Measurements from ENCODE around the gene KIAA1755. TPM values are rescaled to one million over a fixed set of nuclear protein-coding genes. Genes with fewer than 3 reads are reported as not detected.

KIAA1755 gene
- total RNA-seq, 3 donors from 2014 or later (not counting 1 experiment from before 2014, with no cell fraction given), result not detected

DNA sequence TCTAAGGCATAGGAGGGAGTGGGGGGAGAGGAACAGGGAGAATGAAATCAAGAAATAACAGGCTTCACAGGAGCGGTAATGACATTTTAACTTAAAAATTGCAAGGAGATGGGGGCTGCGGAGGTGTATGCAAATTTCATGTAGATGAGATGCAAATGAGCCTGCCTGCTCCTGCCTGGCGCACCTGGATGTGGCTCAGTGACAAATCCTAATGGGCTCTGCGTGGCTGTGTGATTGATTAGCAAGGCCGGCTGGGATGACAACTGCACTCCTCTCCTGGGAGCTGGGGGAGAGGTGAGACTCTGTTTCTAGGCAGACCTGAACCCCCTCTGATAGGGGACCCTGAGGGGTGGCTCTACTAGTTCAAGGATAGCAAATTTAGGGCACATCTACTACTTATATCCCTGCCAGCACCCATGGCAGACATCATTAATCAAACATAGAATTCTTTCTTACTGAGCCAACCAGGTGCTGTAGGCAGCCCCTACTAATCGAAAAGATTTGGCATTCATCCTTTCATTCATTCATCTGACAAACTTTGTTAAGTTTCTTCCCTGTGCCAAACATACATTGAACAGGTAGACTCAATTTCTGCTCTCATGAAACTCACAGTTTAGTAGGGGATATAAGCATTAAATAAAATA, 57.1 kb downstream of the KIAA1755 start:
- H3K9me3 ChIP-seq (ENCODE audit: control insufficient read depth, insufficient read depth, low read length), result no peaks in the 10 kb centered on the region
- H3K27me3 ChIP-seq (ENCODE audit: control insufficient read depth, insufficient read depth, low read length), result no peaks in the 10 kb centered on the region
- no peak overlapping the region for H3K4me3 Mint-ChIP-seq
- H3K36me3 ChIP-seq (ENCODE audit: control insufficient read depth, insufficient read depth, low read length), result no peaks in the 10 kb centered on the region
- no peak overlapping the region for H3K27ac ChIP-seq (ENCODE audit: low read length)
- no peaks in the 10 kb centered on the region for H3K4me1 Mint-ChIP-seq
- 92% methylated on average over 5 of the region's 6 CpGs for WGBS (ENCODE audit: insufficient coverage)
- no peaks in the 10 kb centered on the region for H3K36me3 Mint-ChIP-seq
- H3K9me3 Mint-ChIP-seq, result no peaks in the 10 kb centered on the region
- H3K4me1 ChIP-seq (ENCODE audit: control insufficient read depth, insufficient read depth, low read length), result no peaks in the 10 kb centered on the region
- ATAC-seq (no peak), DNase-seq (no peak)
- intact Hi-C loops (cut with micrococcal nuclease), result no loop called here
- H3K27ac Mint-ChIP-seq, result no peak overlapping the region
- no peak for TF ChIP-seq CTCF (IDR thresholded peaks at IDR 0.05)
- H3K4me3 ChIP-seq (ENCODE audit: low read length), result no peak overlapping the region
- peaks cover 3 to 16% of the 10 kb centered on the region in 2 donors for H3K27me3 Mint-ChIP-seq (ENCODE audit: low read depth in 2 of 2)

- H3K4me3 Mint-ChIP-seq, result no peak overlapping the region
- H3K9me3 Mint-ChIP-seq, result no peaks in the 10 kb centered on the region
These were observed 57.6 kb downstream of the KIAA1755 start for GRCh38 chr20:38202982-38203293.

DNA sequence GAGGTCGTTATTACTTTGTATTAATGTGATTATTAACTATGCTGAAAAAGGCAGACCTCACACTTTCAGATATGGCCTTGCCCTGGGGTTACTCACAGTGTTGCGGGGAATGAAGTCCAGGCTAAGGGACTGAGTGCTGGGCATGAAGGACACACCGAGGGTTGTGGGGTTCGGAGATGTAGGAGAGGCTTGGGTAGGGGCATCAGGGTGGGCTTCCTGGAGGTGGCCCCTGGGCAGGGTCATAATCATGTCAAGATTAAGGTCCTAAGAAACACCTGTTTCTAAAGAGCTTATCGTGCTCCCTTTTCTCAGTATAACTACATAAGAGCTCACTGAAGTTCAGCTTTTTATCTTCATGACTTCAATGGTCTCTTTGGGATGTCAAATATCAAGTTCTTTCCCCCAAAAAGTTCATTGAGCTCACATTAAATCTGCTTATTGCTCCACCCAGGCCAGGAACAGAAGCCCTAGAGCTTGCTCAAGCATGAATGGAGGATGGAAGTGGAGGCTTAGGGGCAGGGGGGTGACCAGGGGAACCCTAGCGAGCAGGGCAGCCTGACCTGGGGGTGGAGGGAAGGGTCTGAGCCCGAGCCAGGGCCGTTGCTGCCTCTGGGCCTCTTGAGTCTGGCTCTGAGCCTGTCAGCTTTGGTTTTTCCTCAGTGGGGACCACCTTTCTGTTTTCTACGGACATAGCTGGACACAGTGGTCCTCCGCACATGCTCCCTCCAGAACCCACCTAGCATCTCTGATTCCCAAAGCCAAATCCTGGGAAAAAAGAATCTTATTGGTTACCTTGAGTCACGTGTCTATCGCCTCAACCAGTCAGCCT, 58.2 kb downstream of the KIAA1755 start:
- Histone ChIP-seq H3K9me3 (ENCODE audit: control insufficient read depth, insufficient read depth, low read length) (no peaks in the 10 kb centered on the region), H3K27me3 (ENCODE audit: control insufficient read depth, insufficient read depth, low read length) (no peaks in the 10 kb centered on the region), H3K4me3 (ENCODE audit: low read length) (no peak overlapping the region), H3K27ac (ENCODE audit: low read length) (no peak overlapping the region), H3K4me1 (ENCODE audit: control insufficient read depth, insufficient read depth, low read length) (no peaks in the 10 kb centered on the region), H3K36me3 (ENCODE audit: control insufficient read depth, insufficient read depth, low read length) (no peaks in the 10 kb centered on the region)
- Mint-ChIP-seq H3K36me3 (no peaks in the 10 kb centered on the region), H3K9me3 (no peaks in the 10 kb centered on the region), H3K27ac (no peak overlapping the region), H3K27me3 (ENCODE audit: low read depth in 2 of 2) (peaks cover under 1 to 12% of the 10 kb centered on the region in 2 donors), H3K4me1 (no peaks in the 10 kb centered on the region), H3K4me3 (no peak overlapping the region)
- DNase-seq, result no peak
- no peak for ATAC-seq
- no peak for TF ChIP-seq CTCF (IDR thresholded peaks at IDR 0.05)
- 88% methylated on average over 12 of the region's 12 CpGs for WGBS (ENCODE audit: insufficient coverage)
- intact Hi-C loops (cut with micrococcal nuclease), result no loop called here

More at GRCh38 chr20:38202982-38203293, 57.6 kb downstream of the KIAA1755 start:
- Mint-ChIP-seq H3K4me1 (no peaks in the 10 kb centered on the region), H3K27me3 (ENCODE audit: low read depth in 2 of 2) (peaks cover 0 to 12% of the 10 kb centered on the region in 2 donors), H3K27ac (no peak overlapping the region), H3K36me3 (no peaks in the 10 kb centered on the region)
- H3K27me3 ChIP-seq (ENCODE audit: control insufficient read depth, insufficient read depth, low read length), result no peaks in the 10 kb centered on the region
- no peak overlapping the region for H3K27ac ChIP-seq (ENCODE audit: low read length)
- H3K4me1 ChIP-seq (ENCODE audit: control insufficient read depth, insufficient read depth, low read length), result no peaks in the 10 kb centered on the region
- intact Hi-C loops (cut with micrococcal nuclease), result no loop called here
- H3K4me3 ChIP-seq (ENCODE audit: low read length), result no peak overlapping the region
- ATAC-seq, result no peak
- DNase-seq, result no peak
- TF ChIP-seq CTCF (IDR thresholded peaks at IDR 0.05), result no peak
- WGBS (ENCODE audit: insufficient coverage), result 85% methylated on average over 7 of the region's 8 CpGs
- H3K9me3 ChIP-seq (ENCODE audit: control insufficient read depth, insufficient read depth, low read length), result no peaks in the 10 kb centered on the region
- H3K36me3 ChIP-seq (ENCODE audit: control insufficient read depth, insufficient read depth, low read length), result no peaks in the 10 kb centered on the region
